GM18505 (cell line): ENCODE data around the gene PLXNA2.

Experiments used
- ATAC-seq: cut with Tn5 transposase; IDR thresholded peaks from one replicate; pipeline ENCODE4 v1.9.1; 2021; ENCODE audit not compliant: unreplicated experiment
- POLR2A ChIP-seq: IDR thresholded peaks from 4 replicates; pipeline ENCODE4 v1.6.1; 2011; ENCODE audit warnings: borderline replicate concordance; ENCODE audit not compliant: insufficient read depth, insufficient read length; ENCODE audit errors: extremely low read depth

PLXNA2 gene

DNA sequence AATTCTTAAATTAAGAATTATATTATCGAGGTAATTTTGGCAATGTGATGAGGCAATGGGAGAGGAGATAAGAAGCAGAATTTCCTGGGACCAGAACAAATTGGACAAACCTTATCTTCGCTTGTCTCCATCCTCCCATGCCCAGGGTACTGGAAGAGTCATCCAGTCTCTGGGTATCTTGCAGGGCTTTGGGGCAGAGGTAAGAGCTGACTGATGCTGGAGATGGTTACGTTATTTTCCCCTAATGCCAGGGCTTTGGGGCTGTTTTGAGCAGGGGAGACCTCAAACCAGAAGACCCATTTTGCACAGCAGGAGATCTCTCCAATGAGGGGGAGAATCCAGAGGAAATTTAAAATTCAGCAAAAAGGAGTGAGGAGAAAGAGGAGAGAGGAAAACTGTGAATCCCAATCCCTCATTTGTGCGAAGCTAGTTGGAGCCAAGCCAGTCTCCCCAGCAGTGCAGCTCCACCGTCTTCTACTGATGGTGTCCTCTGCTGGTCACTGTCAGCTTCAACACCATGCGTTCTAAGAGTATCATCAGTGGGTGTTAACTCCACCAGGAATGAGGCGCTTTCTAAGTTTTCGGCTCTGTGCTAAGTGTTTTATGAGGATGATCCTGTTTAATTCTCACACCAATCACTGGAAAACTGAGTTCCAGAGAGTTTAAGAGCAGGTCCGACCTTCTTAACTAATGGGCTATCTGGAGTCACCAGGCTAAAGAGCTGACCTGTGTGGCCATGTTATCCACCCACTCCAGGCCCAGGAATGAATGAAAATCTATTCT, 246.5 kb downstream of the PLXNA2 start:
- TF ChIP-seq POLR2A, result no peak
- no peak for ATAC-seq

DNA sequence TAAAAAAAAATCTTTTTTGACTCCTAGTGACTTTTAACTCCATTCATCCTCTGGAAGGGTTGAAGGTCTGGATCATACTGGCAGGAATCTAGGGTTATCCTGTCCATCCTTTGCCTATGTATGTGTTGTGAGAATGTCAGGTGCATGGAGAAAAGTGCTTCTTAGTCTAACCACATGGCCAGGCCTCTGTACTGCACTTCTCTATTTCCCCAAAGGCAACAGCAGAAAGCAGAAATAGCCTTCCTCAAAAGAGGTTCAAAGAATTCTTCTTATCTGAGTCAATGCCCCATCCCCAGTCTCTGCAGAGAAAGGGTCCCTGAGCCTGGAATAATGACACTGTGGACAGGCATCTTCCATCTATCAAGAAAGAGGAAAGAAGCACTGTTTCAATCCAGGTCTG, 247.5 kb downstream of the PLXNA2 start:
- ATAC-seq, result no peak

DNA sequence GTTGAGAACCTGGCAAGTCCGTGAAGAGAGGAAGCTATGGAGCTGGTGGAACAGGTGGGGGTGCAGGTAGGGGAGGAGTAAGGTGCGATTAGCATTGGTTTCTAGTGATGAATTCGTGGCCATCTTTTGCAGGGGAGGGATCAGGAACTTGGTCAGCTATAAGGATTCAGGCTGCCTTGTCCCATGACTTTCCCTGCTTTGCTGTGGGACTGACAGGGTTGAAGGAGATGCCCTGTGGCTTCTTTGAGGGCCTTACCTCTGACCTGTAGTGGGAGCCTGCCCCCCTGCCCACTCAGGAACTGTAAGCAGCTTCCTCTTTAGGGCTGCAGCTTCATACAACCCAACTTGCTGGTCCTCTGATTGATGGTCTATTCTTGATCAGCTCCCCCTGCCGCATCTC, 248.6 kb downstream of the PLXNA2 start:
- no peak for ATAC-seq
- no peak for TF ChIP-seq POLR2A

More for the DNA sequence above, 247.5 kb downstream of the PLXNA2 start:
- no peak for TF ChIP-seq POLR2A

GRCh38 chr1:207993477-207994445, 250.4 kb downstream of the PLXNA2 start:
- no peak for TF ChIP-seq POLR2A
- no peak for ATAC-seq

DNA sequence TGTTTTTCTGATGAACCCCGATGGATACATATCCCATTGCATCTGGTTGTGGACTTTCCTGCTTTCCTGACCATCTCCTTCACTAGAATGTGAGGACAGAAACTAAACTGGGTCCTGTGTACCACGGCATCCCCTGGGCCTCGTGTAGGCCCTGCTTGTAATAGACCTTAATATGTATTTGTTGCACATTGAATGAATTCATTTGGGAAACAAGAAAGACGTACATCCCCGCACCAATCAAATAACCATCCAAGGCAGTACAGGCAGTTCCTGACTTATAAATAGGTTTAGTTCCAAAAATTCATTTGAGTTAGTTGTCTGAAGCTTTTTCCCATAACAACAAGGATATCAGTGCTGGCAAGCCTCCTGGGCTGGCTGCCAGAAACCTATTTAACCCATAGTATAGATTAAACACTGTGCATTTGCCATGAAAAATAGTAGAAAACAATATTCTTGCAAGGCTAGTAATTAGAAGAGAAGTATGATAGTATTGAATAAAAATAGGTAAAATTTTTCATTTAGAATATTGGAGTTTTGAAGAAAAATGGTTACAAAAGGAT, 251.4 kb downstream of the PLXNA2 start:
- no peak for ATAC-seq
- TF ChIP-seq POLR2A, result no peak

- no peak for TF ChIP-seq POLR2A
- ATAC-seq, result no peak
Measured at GRCh38 chr1:207991583-207992026, 252.6 kb downstream of the PLXNA2 start.

DNA sequence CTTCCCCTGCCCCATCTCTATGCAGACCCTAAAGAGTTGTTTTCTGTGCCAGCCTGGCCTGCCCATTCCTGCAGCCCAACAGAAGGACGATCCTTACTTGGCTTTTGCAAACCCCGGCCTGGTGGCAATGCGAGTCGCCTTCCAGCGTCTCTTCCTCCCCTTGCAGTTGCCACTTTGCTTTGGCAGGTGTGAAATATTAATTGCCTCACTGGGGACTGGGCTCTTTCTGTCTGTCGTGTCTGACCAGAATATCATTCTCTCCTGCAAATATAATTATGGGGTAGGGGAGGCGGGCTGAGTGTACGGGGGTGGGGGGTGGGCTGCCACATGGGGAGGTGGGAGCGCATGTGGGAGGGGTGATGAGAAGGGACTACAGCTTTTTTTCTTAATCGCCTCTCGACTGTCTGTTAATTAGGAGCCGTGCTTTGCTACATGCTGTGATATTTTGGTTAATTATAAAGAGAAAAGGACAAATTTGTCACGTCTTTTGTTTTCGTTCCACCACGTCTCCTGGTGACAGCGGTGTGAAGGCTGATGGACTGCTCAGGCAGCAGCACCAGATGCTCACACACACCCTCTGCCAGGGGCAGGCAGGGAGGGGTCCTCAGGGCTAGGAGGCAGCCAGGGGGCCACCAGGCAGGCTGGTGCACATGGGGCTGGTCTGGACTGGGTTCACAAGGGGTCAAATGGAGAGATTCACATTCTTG, 253.2 kb downstream of the PLXNA2 start:
- no peak for ATAC-seq
- no peak for TF ChIP-seq POLR2A

DNA sequence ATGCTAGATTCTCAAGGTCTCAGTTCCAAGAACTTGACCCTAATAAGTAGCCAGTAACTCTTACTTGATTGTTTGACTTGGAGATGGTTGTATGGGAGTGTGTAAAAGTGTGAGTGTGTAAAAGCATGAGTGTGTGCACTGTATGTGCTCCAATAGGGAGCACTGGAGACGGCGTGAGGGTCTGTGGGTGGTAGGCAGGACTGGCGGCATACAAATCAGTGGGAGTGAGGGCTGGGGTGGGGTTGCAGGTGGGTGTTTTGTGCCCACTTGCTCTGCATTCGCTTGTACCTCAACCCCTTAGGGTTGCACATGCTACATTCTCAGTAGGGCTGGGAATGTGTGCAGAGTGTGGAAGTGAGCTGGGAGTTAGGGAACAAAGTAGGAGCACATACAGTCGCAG, 253.7 kb downstream of the PLXNA2 start:
- no peak for TF ChIP-seq POLR2A
- no peak for ATAC-seq

DNA sequence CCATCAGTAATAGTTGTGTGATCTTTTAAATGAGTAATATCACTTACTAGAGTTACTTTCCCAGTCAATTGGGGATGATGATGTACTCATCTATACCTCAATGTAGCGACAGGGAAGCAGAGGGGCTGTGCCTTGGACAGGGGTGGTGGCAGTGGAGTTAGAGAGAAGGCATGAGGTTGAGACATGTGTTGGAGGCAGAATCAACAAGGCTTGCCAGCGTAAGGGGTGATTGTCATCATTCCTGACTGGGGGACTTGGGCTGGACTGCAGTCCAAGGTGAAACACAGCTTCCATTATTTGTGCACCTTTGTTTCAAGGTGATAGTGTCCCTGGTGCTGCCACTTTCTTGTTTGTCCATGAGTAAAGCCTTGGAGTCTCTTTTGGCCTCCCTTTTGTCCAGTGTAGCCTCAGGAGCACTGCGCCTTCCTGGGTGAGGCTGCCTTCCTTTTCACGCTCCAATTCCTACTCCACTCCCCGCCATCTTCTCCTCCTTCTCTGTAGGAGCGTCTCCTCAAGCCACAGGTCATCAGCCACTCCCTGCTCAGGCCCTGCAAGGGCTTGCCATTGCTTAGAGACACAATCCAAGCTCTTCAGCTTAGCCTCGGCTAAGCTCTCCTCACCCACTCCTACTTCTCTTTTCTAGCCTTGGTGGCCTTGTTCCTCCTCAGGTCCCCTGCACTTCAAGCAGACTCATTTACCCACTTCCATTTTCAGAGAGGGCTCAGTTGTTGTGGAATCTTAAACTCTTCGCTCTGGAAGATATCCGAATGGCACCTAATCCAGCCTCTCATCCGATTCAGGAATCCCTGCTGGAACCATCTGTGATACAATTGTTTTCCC, 255.6 kb downstream of the PLXNA2 start:
- TF ChIP-seq POLR2A, result no peak
- no peak for ATAC-seq

DNA sequence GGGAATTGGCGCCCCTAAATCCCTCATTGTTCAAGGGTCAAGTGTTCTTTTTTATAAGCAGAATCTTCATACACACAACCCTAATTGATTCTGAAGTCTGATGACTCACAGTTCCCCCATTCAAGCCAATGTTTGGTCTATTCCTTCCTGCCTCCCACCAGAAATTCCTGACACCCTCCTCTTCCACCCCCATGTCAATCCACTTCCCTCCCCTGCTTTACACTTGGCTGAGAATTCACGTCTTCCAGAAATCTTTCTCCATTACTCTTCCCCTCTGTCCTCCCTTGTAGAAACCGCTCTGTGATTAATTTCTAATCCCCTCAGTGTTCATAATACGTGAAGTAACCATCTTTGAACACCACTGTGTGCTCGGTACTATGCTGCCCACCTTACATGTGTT, 257.0 kb downstream of the PLXNA2 start:
- no peak for ATAC-seq
- TF ChIP-seq POLR2A, result no peak

DNA sequence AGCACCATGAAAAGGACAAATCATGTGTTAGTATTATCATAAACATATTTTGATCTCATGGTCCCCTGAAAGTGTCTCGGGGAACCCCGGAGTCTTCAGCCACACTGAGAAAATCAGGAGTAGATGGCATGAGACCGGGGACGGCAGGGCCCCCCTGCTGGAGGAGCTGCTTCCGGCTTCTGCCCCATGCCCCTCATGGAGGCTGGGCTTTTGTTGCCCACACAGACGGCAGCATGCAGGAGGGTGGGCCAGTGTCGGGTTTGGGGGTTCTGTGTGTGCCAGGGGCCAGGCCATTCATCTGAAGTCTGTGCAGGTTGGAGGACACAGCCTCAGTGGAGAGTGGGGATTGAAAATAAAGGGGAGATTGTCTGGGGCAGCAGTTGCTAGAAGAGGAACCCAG, 258.2 kb downstream of the PLXNA2 start:
- ATAC-seq, result no peak
- no peak for TF ChIP-seq POLR2A
